Measurements from ENCODE around the gene COG2. TPM values are rescaled to one million over a fixed set of nuclear protein-coding genes. Genes with fewer than 3 reads are reported as not detected.
A peak's percentile ranks its signal among the peaks of the same experiment; 100 is the strongest.
"Not testable (repeated sequence)": the region's sequence is repeated elsewhere in the genome, so short reads cannot be mapped to it uniquely, and the experiment has no call there.

COG2 gene
- total RNA-seq, 1 donor from 2014 or later = 17.5 TPM

- no peak for DNase-seq (ENCODE audit: low read depth, low spot score)
Measured at GRCh38 chr1:230674581-230674980, 32.3 kb downstream of the COG2 start.

- DNase-seq (ENCODE audit: low read depth, low spot score) = no peak
Measured at GRCh38 chr1:230677200-230677599, 34.9 kb downstream of the COG2 start.

GRCh38 chr1:230679192-230679591, 36.9 kb downstream of the COG2 start:
- DNase-seq (ENCODE audit: low read depth, low spot score) = no peak

GRCh38 chr1:230679825-230680224, 37.5 kb downstream of the COG2 start:
- no peak for DNase-seq (ENCODE audit: low read depth, low spot score)

DNA sequence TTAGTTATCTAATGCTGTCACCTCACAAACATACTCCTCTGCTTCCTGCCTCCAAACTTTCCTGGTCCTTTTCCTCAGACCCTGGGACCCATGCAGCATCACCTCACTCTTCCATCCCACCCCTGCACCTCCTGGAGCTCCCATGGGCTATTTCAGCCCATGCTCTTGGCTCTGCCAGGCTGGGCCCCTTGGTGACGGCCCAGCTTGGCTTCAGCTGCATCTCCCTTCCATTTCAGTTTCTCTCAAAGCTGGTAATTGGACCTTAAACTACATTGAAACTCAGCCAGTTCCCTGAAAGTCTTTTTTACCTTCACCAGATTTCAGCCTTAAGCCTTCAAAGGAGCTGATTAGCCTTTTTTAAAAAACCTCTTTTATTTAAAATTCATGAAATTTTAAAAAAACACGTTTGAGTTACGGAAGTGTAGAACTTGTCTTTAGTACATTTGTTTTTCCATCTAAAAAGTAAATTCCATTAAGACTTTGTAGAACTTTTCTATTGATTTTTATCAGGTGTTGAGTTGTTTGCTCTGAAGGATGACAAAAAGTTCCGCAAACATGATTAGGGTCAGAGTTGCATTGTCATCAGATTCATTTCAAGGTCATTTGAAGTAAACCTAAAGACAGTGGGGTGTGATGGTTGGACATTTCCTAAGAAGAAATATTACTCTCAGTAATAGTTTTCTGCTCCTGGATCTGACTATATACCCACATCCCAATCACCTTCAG, 38.2 kb downstream of the COG2 start:
- no peak for DNase-seq (ENCODE audit: low read depth, low spot score)

DNA sequence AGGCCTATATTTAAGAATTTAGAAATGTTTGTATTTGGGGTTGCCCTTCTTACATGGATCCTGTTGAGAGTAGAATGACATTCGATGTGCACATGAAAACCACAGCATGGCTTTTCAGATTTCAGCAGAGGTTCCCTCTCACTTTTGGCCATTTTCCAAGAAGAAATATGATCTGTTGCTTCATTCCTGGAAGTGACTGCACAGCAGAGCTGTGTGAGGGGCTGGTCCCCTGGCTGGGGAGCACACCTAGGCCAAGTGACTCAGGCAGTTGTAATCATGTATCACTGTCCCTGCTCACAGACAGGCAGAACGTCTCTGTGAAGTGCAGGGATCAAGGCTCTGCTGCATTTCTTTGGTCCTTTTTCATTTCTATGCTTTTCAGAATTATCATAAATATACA, 39.3 kb downstream of the COG2 start:
- peak; percentile 4 for DNase-seq (ENCODE audit: low read depth, low spot score)

DNA sequence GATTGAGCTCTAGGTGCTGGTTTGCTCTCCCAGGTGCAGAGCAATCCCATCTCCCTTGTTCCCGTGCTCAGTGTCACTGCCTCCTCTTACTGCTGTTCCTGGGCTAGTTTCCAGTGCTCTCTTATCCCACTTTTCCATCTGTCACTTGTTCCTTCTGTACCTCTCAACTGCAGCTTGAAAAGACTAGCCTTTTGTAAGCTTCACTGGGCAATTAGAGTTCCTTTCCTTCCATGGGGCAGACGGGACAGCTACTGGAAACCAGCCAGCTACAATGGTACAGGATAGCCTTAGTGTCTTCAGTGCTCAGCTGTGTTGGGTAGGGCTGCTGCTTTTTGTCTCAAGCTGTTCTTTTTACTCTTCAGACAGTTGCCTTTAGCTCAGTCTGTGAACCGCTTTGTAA, 40.0 kb downstream of the COG2 start:
- DNase-seq (ENCODE audit: low read depth, low spot score) = no peak

- no peak for DNase-seq (ENCODE audit: low read depth, low spot score)
Measured at GRCh38 chr1:230682882-230683610, 40.8 kb downstream of the COG2 start.

- no peak for DNase-seq (ENCODE audit: low read depth, low spot score)
Measured at GRCh38 chr1:230684146-230684545, 41.9 kb downstream of the COG2 start.

- DNase-seq (ENCODE audit: low read depth, low spot score) = no peak
Measured at GRCh38 chr1:230684998-230685397, 42.7 kb downstream of the COG2 start.

DNA sequence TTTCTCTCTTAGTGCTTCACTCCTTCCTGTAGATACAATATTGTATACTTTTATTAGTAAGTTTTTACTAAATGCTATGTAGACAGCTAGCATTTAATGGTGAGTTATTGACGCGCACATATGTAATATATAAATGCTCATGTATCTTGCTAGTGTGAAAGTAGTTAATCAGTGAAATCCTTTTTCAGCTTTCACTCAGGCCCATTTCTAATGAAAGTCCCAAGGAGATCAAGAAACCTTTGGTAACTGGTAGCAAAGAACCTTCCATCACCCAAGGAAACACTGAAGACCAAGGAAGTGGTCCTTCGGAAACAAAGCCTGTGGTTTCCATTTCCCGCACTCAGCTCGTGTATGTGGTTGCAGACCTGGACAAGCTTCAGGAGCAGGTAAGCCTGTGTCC, 44.5 kb downstream of the COG2 start:
- DNase-seq (ENCODE audit: low read depth, low spot score) = no peak

DNA sequence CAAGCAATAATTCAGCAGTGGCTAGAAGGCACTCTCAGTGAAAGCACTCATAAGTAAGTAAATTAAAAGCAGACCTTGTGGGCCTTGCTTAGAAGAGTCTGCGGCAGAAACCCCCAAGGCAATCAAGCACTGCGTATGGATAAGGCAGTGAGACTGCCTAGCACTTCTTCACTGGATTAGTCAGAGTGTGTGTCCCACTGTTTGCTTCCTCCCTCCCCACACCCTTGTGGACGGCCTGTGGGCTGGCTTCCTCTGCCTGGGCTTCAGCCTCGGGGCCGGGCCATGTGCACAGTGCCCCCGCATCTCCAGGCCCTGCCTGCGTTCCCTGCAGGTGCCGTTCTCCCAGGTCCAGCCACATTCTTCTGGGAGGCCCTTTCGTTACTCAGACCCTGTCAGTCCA, 47.8 kb downstream of the COG2 start:
- DNase-seq (ENCODE audit: low read depth, low spot score) = no peak

GRCh38 chr1:230691615-230692014, 49.3 kb downstream of the COG2 start:
- DNase-seq (ENCODE audit: low read depth, low spot score) = no peak

GRCh38 chr1:230693221-230693620, 50.9 kb downstream of the COG2 start:
- no peak for DNase-seq (ENCODE audit: low read depth, low spot score)

GRCh38 chr1:230693777-230694176, 51.5 kb downstream of the COG2 start:
- DNase-seq (ENCODE audit: low read depth, low spot score) = no peak

- no peak for DNase-seq (ENCODE audit: low read depth, low spot score)
Measured at GRCh38 chr1:230694464-230694863, 52.2 kb downstream of the COG2 start.

DNA sequence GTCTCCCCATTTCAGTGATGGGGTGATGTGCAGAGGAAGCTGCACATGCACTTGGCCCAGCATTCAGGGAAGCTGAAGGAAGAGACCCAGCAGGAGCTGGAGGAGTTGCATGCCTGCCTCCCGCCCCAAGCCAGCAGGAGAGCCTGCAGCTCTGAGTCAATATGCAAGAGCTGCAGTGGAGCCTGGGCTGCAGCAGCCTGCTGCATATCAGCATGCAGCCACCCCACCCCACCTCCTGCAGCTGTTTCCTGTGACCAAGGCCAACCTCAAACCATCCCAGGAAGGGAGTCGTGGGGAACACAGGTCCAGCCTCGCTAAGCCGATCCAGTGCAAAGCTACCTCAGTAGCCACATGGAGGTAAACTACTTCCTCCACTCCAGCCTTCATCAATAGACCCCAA, 52.7 kb downstream of the COG2 start:
- DNase-seq (ENCODE audit: low read depth, low spot score) = no peak

DNA sequence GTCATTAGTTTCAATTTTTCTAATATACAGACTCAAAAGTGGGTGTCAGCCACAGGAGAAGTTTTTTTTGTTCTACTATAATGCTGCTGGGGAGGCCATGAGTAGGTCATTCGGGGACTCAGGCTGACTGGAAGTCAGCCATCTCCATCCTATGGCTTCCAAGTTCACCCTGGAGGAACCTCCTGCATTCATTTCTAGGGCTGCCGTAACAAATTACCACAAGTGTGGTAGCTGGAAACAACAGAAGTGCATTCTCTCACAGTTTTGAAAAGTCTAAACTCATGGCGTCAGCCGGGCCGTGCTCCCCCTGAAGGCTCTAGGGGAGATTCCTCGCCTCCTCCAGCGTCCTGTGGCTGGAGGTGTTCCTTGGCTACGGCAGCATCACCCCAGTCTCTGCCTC, 53.9 kb downstream of the COG2 start:
- no peak for DNase-seq (ENCODE audit: low read depth, low spot score)

- no peak for DNase-seq (ENCODE audit: low read depth, low spot score)
Measured at GRCh38 chr1:230696722-230697437, 54.6 kb downstream of the COG2 start.

DNA sequence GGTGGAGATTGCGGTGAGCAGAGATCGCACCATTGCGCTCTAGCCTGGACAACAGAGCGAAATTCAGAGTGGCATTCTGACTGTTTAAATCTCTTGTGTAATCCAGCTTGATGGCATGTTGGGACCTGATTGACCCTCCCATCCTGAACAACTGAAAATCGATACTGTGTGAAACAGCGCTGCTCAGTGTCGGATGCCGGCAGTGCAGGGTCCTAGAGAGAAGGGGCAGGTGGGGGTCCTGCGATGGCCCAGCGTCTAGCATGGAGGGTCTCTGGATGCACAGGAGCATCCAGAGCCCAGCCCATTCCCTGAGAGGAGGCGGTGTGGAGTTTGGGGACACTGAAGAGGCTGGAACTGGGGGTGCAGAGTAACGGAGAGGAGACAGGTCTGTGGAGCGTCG, 55.8 kb downstream of the COG2 start:
- DNase-seq (ENCODE audit: low read depth, low spot score) = no peak

GRCh38 chr1:230698964-230699363, 56.7 kb downstream of the COG2 start:
- DNase-seq (ENCODE audit: low read depth, low spot score) = not testable (repeated sequence)

- DNase-seq (ENCODE audit: low read depth, low spot score) = no peak
Measured at GRCh38 chr1:230699716-230700115, 57.4 kb downstream of the COG2 start.
